Measurements from ENCODE around the gene PA2G4.

DNA sequence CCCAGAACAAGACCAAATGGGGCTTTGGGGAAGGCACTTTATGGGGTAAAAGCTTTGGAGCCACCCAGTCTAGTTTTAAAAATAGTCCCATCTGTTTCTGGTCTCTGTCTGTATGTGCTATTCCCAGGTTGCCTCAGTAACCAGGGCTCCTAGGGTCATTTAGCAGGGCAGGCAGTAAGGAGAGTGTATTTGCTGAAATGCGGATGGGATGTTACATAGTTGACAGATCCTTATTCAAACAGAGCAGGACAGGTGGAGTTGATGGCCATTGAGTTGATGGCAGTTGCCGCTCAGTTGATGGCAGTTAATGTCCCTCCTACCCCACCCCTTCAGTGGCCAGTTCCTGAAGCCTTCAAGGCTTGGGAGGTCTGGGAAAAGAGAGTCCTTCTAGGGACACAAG lies 18.3 kb downstream of the PA2G4 start:
- TF ChIP-seq, protein P1, sequence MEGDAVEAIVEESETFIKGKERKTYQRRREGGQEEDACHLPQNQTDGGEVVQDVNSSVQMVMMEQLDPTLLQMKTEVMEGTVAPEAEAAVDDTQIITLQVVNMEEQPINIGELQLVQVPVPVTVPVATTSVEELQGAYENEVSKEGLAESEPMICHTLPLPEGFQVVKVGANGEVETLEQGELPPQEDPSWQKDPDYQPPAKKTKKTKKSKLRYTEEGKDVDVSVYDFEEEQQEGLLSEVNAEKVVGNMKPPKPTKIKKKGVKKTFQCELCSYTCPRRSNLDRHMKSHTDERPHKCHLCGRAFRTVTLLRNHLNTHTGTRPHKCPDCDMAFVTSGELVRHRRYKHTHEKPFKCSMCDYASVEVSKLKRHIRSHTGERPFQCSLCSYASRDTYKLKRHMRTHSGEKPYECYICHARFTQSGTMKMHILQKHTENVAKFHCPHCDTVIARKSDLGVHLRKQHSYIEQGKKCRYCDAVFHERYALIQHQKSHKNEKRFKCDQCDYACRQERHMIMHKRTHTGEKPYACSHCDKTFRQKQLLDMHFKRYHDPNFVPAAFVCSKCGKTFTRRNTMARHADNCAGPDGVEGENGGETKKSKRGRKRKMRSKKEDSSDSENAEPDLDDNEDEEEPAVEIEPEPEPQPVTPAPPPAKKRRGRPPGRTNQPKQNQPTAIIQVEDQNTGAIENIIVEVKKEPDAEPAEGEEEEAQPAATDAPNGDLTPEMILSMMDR (IDR thresholded peaks at IDR 0.05): no peak
- TF ChIP-seq POLR2A (IDR thresholded peaks at IDR 0.05): no peak
- no peak for TF ChIP-seq POLR2AphosphoS5 (IDR thresholded peaks at IDR 0.05)
